PC-9 (cell line): Measurements from ENCODE around the gene OR2B2.
"Not testable (repeated sequence)": the region's sequence is repeated elsewhere in the genome, so short reads cannot be mapped to it uniquely, and the experiment has no call there.

ENCODE experiments used
- EZH2 ChIP-seq: fragments of 200-600 bp; sonication (generic); IDR thresholded peaks from 2 replicates; pipeline ENCODE4 v1.8.0; 2017; ENCODE audit warnings: antibody characterized with exemption, low read depth
- TF ChIP-seq, protein P1 (sequence below): fragments of 200-600 bp; sonication (generic); conservative IDR thresholded peaks from 2 replicates; pipeline ENCODE4 v1.6.1; 2017; ENCODE audit warnings: mixed run types, antibody characterized with exemption, mild to moderate bottlenecking, moderate library complexity

DNA sequence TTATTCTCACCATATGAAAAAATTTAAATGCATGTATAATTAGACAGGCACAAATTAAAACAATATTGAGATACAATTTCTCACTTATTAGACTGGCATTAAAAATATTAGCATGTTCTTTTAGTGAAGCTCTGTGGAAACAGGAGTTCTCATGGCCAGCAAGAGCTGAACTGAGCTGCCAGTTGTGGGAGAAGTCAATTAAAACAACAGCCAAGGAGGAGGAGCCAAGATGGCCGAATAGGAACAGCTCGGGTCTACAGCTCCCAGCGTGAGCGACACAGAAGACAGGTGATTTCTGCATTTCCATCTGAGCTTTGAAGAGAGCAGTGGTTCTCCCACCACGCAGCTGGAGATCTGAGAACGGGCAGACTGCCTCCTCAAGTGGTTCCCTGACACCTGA, 30.9 kb upstream of the OR2B2 start:
- TF ChIP-seq, protein P1, sequence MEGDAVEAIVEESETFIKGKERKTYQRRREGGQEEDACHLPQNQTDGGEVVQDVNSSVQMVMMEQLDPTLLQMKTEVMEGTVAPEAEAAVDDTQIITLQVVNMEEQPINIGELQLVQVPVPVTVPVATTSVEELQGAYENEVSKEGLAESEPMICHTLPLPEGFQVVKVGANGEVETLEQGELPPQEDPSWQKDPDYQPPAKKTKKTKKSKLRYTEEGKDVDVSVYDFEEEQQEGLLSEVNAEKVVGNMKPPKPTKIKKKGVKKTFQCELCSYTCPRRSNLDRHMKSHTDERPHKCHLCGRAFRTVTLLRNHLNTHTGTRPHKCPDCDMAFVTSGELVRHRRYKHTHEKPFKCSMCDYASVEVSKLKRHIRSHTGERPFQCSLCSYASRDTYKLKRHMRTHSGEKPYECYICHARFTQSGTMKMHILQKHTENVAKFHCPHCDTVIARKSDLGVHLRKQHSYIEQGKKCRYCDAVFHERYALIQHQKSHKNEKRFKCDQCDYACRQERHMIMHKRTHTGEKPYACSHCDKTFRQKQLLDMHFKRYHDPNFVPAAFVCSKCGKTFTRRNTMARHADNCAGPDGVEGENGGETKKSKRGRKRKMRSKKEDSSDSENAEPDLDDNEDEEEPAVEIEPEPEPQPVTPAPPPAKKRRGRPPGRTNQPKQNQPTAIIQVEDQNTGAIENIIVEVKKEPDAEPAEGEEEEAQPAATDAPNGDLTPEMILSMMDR = not testable (repeated sequence)
- TF ChIP-seq EZH2 = not testable (repeated sequence)
